ENCODE measurements around the gene MRPL28. TPM values are rescaled to one million over a fixed set of nuclear protein-coding genes. Genes with fewer than 3 reads are reported as not detected.

MRPL28 gene
- total RNA-seq, 3 donors from 2014 or later, result 67.0 to 78.7 (median 69.0) TPM

DNA sequence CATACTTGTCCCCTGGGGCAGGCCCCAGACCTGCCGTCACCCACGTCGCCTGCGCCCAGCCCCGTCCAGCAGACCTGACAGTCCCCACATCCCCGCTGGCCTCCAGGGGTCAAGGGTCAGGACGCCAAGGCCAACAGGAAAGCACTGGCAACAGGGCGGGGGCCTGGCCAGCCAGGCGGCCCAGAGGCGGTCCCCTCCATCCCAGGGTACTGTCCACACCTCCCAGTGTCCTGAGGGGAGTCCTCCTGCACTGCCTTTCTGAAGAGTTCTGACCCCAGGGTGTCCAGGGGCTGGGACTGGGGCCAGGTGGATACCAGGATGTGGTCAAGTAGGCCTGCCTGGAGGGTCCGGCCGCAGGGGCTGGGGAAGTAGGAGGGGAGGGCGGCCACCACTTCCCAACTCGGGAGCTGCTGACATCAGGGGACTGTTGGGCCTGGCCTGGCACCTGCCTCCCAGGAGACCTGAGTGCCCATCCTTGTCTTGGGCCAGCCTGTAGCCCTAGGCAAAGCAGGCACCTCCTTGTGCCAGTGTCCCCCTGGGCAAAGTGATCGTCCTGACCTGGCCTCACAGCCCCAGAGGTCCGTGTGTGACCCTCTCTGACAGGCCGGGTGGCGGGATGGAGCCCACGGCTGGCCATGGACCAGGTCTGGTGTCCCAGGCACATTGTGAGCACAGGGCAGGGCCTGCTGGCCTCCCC is 11.1 kb downstream of the MRPL28 start:
- no peaks in the 10 kb centered on the region for H3K9me3 ChIP-seq
- peaks cover 0 to 8% of the 10 kb centered on the region in 2 donors for H3K27me3 ChIP-seq
- TF ChIP-seq POLR2A (IDR thresholded peaks at IDR 0.05) (no peak), POLR2AphosphoS5 (IDR thresholded peaks at IDR 0.05) (no peak)
- TF ChIP-seq, protein P1, sequence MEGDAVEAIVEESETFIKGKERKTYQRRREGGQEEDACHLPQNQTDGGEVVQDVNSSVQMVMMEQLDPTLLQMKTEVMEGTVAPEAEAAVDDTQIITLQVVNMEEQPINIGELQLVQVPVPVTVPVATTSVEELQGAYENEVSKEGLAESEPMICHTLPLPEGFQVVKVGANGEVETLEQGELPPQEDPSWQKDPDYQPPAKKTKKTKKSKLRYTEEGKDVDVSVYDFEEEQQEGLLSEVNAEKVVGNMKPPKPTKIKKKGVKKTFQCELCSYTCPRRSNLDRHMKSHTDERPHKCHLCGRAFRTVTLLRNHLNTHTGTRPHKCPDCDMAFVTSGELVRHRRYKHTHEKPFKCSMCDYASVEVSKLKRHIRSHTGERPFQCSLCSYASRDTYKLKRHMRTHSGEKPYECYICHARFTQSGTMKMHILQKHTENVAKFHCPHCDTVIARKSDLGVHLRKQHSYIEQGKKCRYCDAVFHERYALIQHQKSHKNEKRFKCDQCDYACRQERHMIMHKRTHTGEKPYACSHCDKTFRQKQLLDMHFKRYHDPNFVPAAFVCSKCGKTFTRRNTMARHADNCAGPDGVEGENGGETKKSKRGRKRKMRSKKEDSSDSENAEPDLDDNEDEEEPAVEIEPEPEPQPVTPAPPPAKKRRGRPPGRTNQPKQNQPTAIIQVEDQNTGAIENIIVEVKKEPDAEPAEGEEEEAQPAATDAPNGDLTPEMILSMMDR (IDR thresholded peaks at IDR 0.05), result no peak
- DNase-seq (ENCODE audit: low spot score in 2 of 2), result no peak
- H3K4me3 ChIP-seq, result no peak overlapping the region
- intact Hi-C loops (cut with DNase I; ENCODE audit: low total_unique reads), result loop anchor here (10.0 kb wide), 1 partner anchor 124 kb away; the partner anchor contains the start of gene FAM234A
- no peak overlapping the region for H3K27ac ChIP-seq
- H3K36me3 ChIP-seq, result no peaks in the 10 kb centered on the region
- no peaks in the 10 kb centered on the region for H3K4me1 ChIP-seq

DNA sequence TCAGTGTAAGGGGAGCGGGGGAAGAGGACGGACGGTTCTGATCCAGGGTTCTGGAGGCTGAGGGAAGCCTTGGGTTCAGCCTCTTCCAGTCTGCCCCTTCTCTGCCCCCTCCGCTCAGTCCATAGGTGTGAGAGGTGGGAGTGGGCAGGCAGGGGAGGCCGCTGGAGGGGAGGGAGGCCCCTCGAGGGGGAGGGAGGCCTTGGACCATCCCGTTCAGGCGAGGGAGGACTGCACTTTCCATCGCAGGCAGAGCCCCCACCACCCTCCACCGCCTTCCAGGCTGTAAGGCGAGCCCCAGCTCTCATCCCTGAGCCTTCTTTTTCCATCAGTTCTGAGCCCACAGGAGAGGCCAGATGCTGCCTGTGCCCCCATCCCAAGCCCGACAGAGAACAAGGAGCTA is 13.6 kb downstream of the MRPL28 start:
- DNase-seq (ENCODE audit: low spot score in 2 of 2), result no peak
- Histone ChIP-seq H3K27me3 (no peaks in the 10 kb centered on the region), H3K36me3 (no peaks in the 10 kb centered on the region), H3K27ac (no peak overlapping the region), H3K4me1 (no peaks in the 10 kb centered on the region), H3K4me3 (no peak overlapping the region), H3K9me3 (no peaks in the 10 kb centered on the region)
- TF ChIP-seq, protein P1 (IDR thresholded peaks at IDR 0.05), result no peak
- TF ChIP-seq POLR2A (IDR thresholded peaks at IDR 0.05), result no peak
- TF ChIP-seq POLR2AphosphoS5 (IDR thresholded peaks at IDR 0.05), result no peak
- intact Hi-C loops (cut with DNase I; ENCODE audit: low total_unique reads), result loop anchor here (10.0 kb wide), 1 partner anchor 122 kb away; the partner anchor contains the start of gene FAM234A

DNA sequence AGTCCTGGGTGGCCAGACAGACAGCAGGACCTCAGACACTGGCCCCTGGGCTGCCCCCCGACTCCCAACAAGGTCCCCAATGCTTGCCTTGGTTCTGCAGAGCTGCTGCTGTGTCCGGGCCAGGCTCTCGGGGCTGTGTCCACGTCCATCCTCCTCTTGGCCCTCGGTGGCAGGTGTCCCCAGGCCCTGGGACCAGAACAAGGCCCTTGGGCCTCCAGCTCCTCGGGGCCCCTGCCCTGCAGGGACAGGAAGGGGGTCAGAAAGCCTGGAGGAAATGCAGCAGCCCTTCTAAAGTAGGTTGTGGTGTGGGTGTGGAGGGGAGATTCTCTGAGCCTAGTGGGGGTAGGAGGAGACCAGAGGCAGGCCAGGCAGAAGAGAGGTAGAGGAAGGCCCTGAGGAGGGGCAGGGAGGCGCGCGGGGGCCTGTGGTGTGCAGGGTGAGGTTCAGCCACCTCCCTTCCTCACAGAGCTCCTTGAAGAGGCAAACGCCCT is 15.3 kb downstream of the MRPL28 start:
- H3K9me3 ChIP-seq, result no peaks in the 10 kb centered on the region
- H3K27me3 ChIP-seq, result no peaks in the 10 kb centered on the region
- H3K4me1 ChIP-seq, result peaks cover 0 to 5% of the 10 kb centered on the region in 2 donors
- intact Hi-C loops (cut with DNase I; ENCODE audit: low total_unique reads), result loop anchor here (10.0 kb wide), 1 partner anchor 120 kb away; the partner anchor contains the start of gene FAM234A
- no peaks in the 10 kb centered on the region for H3K36me3 ChIP-seq
- TF ChIP-seq, protein P1 (IDR thresholded peaks at IDR 0.05), result no peak
- TF ChIP-seq POLR2A (IDR thresholded peaks at IDR 0.05), result no peak
- TF ChIP-seq POLR2AphosphoS5 (IDR thresholded peaks at IDR 0.05), result no peak
- no peak for DNase-seq (ENCODE audit: low spot score in 2 of 2)
- H3K4me3 ChIP-seq, result no peak overlapping the region
- no peak overlapping the region for H3K27ac ChIP-seq

DNA sequence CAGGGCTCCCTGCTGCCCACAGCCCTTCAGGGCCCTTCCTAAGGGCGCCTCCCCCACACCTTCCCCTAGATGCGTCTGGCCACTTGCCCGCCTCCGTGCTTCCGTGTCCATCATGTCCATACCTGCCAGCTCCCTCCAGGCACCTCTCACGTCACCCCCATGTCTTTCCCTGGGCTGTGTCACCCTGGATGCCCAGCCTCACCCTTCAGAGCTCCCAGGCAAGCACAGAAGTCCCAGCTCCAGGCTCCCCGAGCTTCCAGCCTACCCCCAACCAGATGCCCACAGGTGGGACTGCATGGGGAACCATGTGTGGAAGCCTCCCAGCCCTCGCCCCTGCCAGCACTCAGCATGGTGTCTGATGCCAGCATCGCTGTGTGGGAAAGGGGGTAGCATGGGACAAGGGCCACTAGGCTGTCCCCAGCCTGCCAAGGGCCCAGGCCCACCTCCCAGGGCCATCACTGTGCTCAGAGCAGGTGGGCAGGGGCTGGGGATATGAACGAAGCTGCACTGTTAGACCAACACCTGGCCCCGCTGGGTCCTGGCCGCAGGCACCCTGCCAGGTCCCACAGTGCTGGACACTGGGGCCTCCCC is 16.0 kb downstream of the MRPL28 start:
- intact Hi-C loops (cut with DNase I; ENCODE audit: low total_unique reads), result loop anchor here (10.0 kb wide), 1 partner anchor 120 kb away; the partner anchor contains the start of gene FAM234A

More for the DNA sequence above, 16.0 kb downstream of the MRPL28 start:
- no peaks in the 10 kb centered on the region for H3K36me3 ChIP-seq
- H3K27me3 ChIP-seq, result no peaks in the 10 kb centered on the region
- peaks cover 0 to 5% of the 10 kb centered on the region in 2 donors for H3K4me1 ChIP-seq
- no peak for DNase-seq (ENCODE audit: low spot score in 2 of 2)
- no peaks in the 10 kb centered on the region for H3K9me3 ChIP-seq
- no peak for TF ChIP-seq POLR2AphosphoS5 (IDR thresholded peaks at IDR 0.05)
- TF ChIP-seq POLR2A (IDR thresholded peaks at IDR 0.05), result no peak
- TF ChIP-seq, protein P1 (IDR thresholded peaks at IDR 0.05), result no peak
- H3K4me3 ChIP-seq, result no peak overlapping the region
- H3K27ac ChIP-seq, result no peak overlapping the region
